AG04449 (cell line): Measurements from ENCODE around the gene ALK.

Source experiments
- CTCF ChIA-PET: fragments of 350-600 bp; formaldehyde crosslinking; extraction: SDS; loops from one replicate; lab custom pipeline; 2021; ENCODE audit warnings: antibody characterized with exemption; lab: Yijun Ruan, JAX
- POLR2A ChIA-PET: fragments of 400-600, 350-600 bp; formaldehyde crosslinking; extraction: SDS; loops from one replicate; lab custom pipeline; 2020; ENCODE audit warnings: antibody characterized with exemption, inconsistent platforms; lab: Yijun Ruan, JAX
- DNase-seq: peaks from one replicate; pipeline ENCODE4 v3.0.0-alpha.2; 2010; ENCODE audit warnings: low read depth, low spot score
- H3K4me3 ChIP-seq: 2 replicates; pipeline ENCODE4 v1.5.1; 2011; ENCODE audit warnings: low read depth, mild to moderate bottlenecking, control low read depth, low read length
- CTCF ChIP-seq: IDR thresholded peaks from one replicate; pipeline ENCODE4 v1.5.1; 2011; ENCODE audit warnings: mild to moderate bottlenecking, moderate library complexity, low read length, control low read depth, inconsistent platforms; ENCODE audit not compliant: insufficient read depth; ENCODE audit errors: missing control alignments

The ALK gene

GRCh38 chr2:29481313-29481712 is 440.1 kb downstream of the ALK start:
- no peak for TF ChIP-seq CTCF
- H3K4me3 ChIP-seq, result no peak overlapping the region
- CTCF ChIA-PET, result no interaction called here
- DNase-seq, result no peak
- POLR2A ChIA-PET, result no interaction called here

- no peak for TF ChIP-seq CTCF
- ChIA-PET POLR2A (no interaction called here), CTCF (interaction anchor here (0.7 kb wide), 1 partner anchor 113 kb away, joined by 3 read pairs; no protein-coding TSS in a partner anchor)
- H3K4me3 ChIP-seq, result no peak overlapping the region
- DNase-seq, result no peak
Observed at GRCh38 chr2:29480426-29480825, 441.0 kb downstream of the ALK start.

- no peak for TF ChIP-seq CTCF
- POLR2A ChIA-PET, result no interaction called here
- H3K4me3 ChIP-seq, result no peak overlapping the region
- no peak for DNase-seq
- CTCF ChIA-PET, result no interaction called here
Observed at GRCh38 chr2:29479401-29479800, 442.0 kb downstream of the ALK start.

GRCh38 chr2:29478641-29479040 is 442.7 kb downstream of the ALK start:
- TF ChIP-seq CTCF, result no peak
- CTCF ChIA-PET, result no interaction called here

GRCh38 chr2:29477186-29477585 is 444.2 kb downstream of the ALK start:
- ChIA-PET POLR2A (no interaction called here), CTCF (no interaction called here)
- TF ChIP-seq CTCF, result no peak
- DNase-seq, result no peak
- H3K4me3 ChIP-seq, result no peak overlapping the region

More at GRCh38 chr2:29478641-29479040, 442.7 kb downstream of the ALK start:
- DNase-seq, result no peak
- H3K4me3 ChIP-seq, result no peak overlapping the region
- POLR2A ChIA-PET, result no interaction called here

- DNase-seq, result no peak
- ChIA-PET CTCF (no interaction called here), POLR2A (no interaction called here)
- no peak for TF ChIP-seq CTCF
- no peak overlapping the region for H3K4me3 ChIP-seq
Observed at GRCh38 chr2:29475499-29475898, 445.9 kb downstream of the ALK start.
